PC-3 (cell line): ENCODE results near the gene LINGO4. TPM values are rescaled to one million over a fixed set of nuclear protein-coding genes. Genes with fewer than 3 reads are reported as not detected.

Experiments
- ATAC-seq: fragments of 200-7000 bp; cut with Tn5 transposase; 2 replicates; pipeline ENCODE4 v1.9.1; 2020; ENCODE audit warnings: mild to moderate bottlenecking, moderate library complexity
- BruUV-seq: library from RNA; stranded (reverse); fragments of 400-500 nt; replicated peaks from 2 replicates; lab custom pipeline; 2021; lab: Mats Ljungman, UMichigan
- CTCF ChIA-PET: fragments of 300-600 bp; sonication (Branson Sonifier 250); formaldehyde crosslinking; loops from one replicate; lab custom pipeline; 2022; ENCODE audit warnings: antibody characterized with exemption; lab: Charles Lee
- POLR2A ChIA-PET: fragments of 300-600 bp; sonication (Branson Sonifier 250); formaldehyde crosslinking; loops from one replicate; lab custom pipeline; 2022; ENCODE audit warnings: antibody characterized with exemption; ENCODE audit not compliant: unreplicated experiment; lab: Charles Lee
- DNase-seq: peaks from one replicate; pipeline ENCODE4 v3.0.0-alpha.2; 2015
- H2AFZ ChIP-seq: fragments of 300-600 bp; sonication (generic); 2 replicates; pipeline ENCODE4 v1.6.0; 2016; ENCODE audit warnings: antibody characterized with exemption, low read length
- H3F3A ChIP-seq: fragments of 300-600 bp; sonication (generic); one replicate; pipeline ENCODE4 v1.6.0; 2017; ENCODE audit warnings: antibody characterized with exemption, low read length, control low read depth, mild to moderate bottlenecking; ENCODE audit not compliant: unreplicated experiment
- H3K27ac ChIP-seq: fragments of 300-600 bp; sonication (generic); 2 replicates; pipeline ENCODE4 v1.5.1; 2016; ENCODE audit warnings: mild to moderate bottlenecking, low read length
- H3K27me3 ChIP-seq: fragments of 300-600 bp; sonication (generic); 2 replicates; pipeline ENCODE4 v1.6.1; 2016; ENCODE audit warnings: low read length, mixed read lengths
- H3K36me3 ChIP-seq: fragments of 300-600 bp; sonication (generic); 2 replicates; pipeline ENCODE4 v1.6.1; 2016; ENCODE audit warnings: low read depth, mixed run types, low read length, mixed read lengths
- H3K4me1 ChIP-seq: fragments of 300-600 bp; sonication (generic); 2 replicates; pipeline ENCODE4 v1.5.1; 2016; ENCODE audit warnings: low read length; ENCODE audit not compliant: insufficient read depth
- H3K4me2 ChIP-seq: fragments of 300-600 bp; sonication (generic); 2 replicates; pipeline ENCODE4 v1.6.0; 2016; ENCODE audit warnings: low read length
- H3K4me3 ChIP-seq: fragments of 300-600 bp; sonication (generic); 2 replicates; pipeline ENCODE4 v1.5.1; 2016; ENCODE audit warnings: mild to moderate bottlenecking, low read length, mixed read lengths
- H3K79me2 ChIP-seq: fragments of 300-600 bp; sonication (generic); 2 replicates; pipeline ENCODE4 v1.6.1; 2017; ENCODE audit warnings: low read length, mixed read lengths
- H3K9ac ChIP-seq: fragments of 300-600 bp; sonication (generic); 2 replicates; pipeline ENCODE4 v1.6.0; 2016; ENCODE audit warnings: mild to moderate bottlenecking, low read length
- H3K9me2 ChIP-seq: fragments of 300-600 bp; sonication (generic); replicated peaks from 2 replicates; pipeline ENCODE4 v1.6.1; 2016; ENCODE audit warnings: mixed run types, low read length, mixed read lengths
- H3K9me3 ChIP-seq: fragments of 300-600 bp; sonication (generic); 2 replicates; pipeline ENCODE4 v1.6.1; 2016; ENCODE audit warnings: low read length, mixed read lengths
- H4K20me1 ChIP-seq: fragments of 300-600 bp; sonication (generic); 2 replicates; pipeline ENCODE4 v1.6.1; 2016; ENCODE audit warnings: low read length, mixed read lengths
- EZH2 ChIP-seq: fragments of 300-600 bp; sonication (generic); IDR thresholded peaks from one replicate; pipeline ENCODE4 v1.6.1; 2017; ENCODE audit warnings: antibody characterized with exemption, mild to moderate bottlenecking, low read length; ENCODE audit not compliant: unreplicated experiment
- EZH2phosphoT487 ChIP-seq: fragments of 300-600 bp; sonication (generic); IDR thresholded peaks from 2 replicates; pipeline ENCODE4 v1.6.1; 2018; ENCODE audit warnings: mild to moderate bottlenecking, antibody characterized with exemption, low read length, borderline replicate concordance
- intact Hi-C: fragments of 100-400 bp; cut with micrococcal nuclease; formaldehyde crosslinking; loops from 2 replicates; pipeline ENCODE4 v1.9.0; 2023
- total RNA-seq: library from RNA; depleted of rRNA; stranded (reverse); fragments of >200 nt; gene quantifications from 2 replicates; pipeline ENCODE4 v1.2.3, GENCODE V29; 2014
- TF ChIP-seq, protein P1 (sequence below): fragments of 300-600 bp; sonication (generic); conservative IDR thresholded peaks from 2 replicates; pipeline ENCODE4 v1.5.1; 2017; ENCODE audit warnings: antibody characterized with exemption, low read depth, mild to moderate bottlenecking, low read length

The LINGO4 gene
- total RNA-seq, 1 experiment from 2014 or later, result not detected

DNA sequence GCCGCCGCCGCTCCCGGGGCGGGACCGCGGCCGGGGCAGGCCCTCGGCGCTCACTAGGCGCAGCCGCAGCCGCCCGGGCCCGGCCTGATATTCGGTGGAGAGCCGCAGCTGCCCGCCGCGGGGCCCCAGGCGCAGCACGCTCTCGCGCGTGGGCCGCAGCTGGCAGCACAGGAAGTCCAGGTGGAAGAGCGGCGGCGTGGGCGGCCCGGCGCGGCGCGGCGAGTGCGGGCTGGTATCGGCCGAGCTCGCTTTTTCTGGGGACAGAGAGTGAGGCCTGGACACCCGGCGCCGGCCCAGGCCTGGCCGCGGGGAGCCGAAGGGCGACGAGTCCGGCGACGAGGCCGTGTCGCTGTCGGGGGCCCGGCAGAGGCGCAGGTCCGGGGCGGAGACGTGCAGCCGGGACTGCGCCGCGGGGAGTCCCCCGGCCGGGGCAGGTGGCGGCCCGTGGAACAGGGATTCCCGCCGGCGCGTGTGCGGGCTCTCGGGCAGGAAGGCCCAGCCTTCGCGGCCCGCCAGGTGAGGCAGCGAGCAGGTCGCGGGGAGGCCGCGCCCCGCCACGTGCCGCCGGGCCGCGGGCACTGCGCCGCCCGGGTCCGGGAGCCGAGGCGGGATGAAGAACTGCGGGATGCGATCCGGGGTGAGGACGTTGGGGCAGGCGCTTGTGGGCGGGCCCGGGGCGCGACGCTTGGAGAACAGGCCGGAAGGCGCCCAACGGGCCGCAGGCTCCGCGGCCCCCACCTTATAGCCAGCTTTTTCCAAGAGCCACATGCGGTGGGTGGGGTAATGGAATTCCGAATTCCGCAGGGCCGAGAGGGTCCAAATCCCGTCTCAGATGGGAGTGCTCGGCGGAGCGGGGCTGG is 33.2 kb upstream of the LINGO4 start:
- Histone ChIP-seq H3K9me2 (no peaks in the 10 kb centered on the region), H3K4me3 (no peak overlapping the region), H2AFZ (no peak overlapping the region), H4K20me1 (no peaks in the 10 kb centered on the region), H3K4me1 (peaks cover 51% of the 10 kb centered on the region), H3K27me3 (no peaks in the 10 kb centered on the region), H3K27ac (peak overlapping the region; percentile 97), H3K36me3 (no peaks in the 10 kb centered on the region), H3F3A (no peaks in the 10 kb centered on the region), H3K4me2 (no peak overlapping the region), H3K9me3 (no peaks in the 10 kb centered on the region), H3K9ac (no peak overlapping the region), H3K79me2 (peaks cover 3% of the 10 kb centered on the region; the same call in 1 of the 2 replicates)
- DNase-seq (no peak), ATAC-seq (no peak)
- no TSS peak for BruUV-seq
- TF ChIP-seq, protein P1, sequence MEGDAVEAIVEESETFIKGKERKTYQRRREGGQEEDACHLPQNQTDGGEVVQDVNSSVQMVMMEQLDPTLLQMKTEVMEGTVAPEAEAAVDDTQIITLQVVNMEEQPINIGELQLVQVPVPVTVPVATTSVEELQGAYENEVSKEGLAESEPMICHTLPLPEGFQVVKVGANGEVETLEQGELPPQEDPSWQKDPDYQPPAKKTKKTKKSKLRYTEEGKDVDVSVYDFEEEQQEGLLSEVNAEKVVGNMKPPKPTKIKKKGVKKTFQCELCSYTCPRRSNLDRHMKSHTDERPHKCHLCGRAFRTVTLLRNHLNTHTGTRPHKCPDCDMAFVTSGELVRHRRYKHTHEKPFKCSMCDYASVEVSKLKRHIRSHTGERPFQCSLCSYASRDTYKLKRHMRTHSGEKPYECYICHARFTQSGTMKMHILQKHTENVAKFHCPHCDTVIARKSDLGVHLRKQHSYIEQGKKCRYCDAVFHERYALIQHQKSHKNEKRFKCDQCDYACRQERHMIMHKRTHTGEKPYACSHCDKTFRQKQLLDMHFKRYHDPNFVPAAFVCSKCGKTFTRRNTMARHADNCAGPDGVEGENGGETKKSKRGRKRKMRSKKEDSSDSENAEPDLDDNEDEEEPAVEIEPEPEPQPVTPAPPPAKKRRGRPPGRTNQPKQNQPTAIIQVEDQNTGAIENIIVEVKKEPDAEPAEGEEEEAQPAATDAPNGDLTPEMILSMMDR, result no peak
- TF ChIP-seq EZH2, result no peak
- no peak for TF ChIP-seq EZH2phosphoT487
- POLR2A ChIA-PET, result interaction anchor here (0.6 to 0.7 kb wide), 2 partner anchors 8 to 270 kb away, joined by 3 to 4 read pairs; no protein-coding TSS in a partner anchor
- CTCF ChIA-PET, result interaction anchor here (0.6 to 2.1 kb wide), 4 partner anchors 71 to 327 kb away, joined by 3 to 6 read pairs (median 4); partner anchors contain the start of gene CGN
- intact Hi-C loops, result loop anchor here (10.0 kb wide), 2 partner anchors 224 to 494 kb away; partner anchors contain the start of genes RFX5 and SNX27

DNA sequence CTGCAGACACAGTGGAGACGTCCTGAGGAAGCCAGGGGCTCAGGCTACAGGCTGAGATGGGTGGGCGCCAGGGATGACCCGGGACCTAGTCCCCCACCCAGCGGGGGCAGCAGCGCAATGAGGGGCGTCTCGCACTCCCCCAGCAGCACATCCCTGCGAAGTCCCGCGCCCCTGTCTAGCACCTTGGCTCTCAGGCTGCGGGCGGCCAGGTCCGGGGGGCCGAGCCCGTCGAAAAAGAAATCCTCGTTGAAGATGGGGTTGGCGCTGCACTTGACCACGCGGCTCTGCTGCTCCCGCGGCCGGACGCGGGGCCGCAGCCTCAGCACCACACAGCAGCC is 32.6 kb upstream of the LINGO4 start:
- POLR2A ChIA-PET, result no interaction called here
- BruUV-seq, result no TSS peak

More for the DNA sequence above, 32.6 kb upstream of the LINGO4 start:
- H3K79me2 ChIP-seq, result peaks cover 3% of the 10 kb centered on the region; the same call in 1 of the 2 replicates
- CTCF ChIA-PET, result interaction anchor here (0.6 kb wide), 1 partner anchor 146 kb away, joined by 3 read pairs; no protein-coding TSS in a partner anchor
- no peak overlapping the region for H2AFZ ChIP-seq
- TF ChIP-seq, protein P1, result no peak
- TF ChIP-seq EZH2phosphoT487, result no peak
- TF ChIP-seq EZH2, result no peak
- H3K9me3 ChIP-seq, result no peaks in the 10 kb centered on the region
- no peaks in the 10 kb centered on the region for H3K36me3 ChIP-seq
- no peak for ATAC-seq
- no peaks in the 10 kb centered on the region for H3K9me2 ChIP-seq
- no peaks in the 10 kb centered on the region for H4K20me1 ChIP-seq
- no peak overlapping the region for H3K4me3 ChIP-seq
- no peak for DNase-seq
- no peaks in the 10 kb centered on the region for H3F3A ChIP-seq
- peaks cover 51% of the 10 kb centered on the region for H3K4me1 ChIP-seq
- intact Hi-C loops, result loop anchor here (2.0 to 10.0 kb wide), 3 partner anchors 47 to 493 kb away; partner anchors contain the start of genes RFX5, SNX27 and TDRKH
- peak overlapping the region; percentile 38 for H3K9ac ChIP-seq
- H3K4me2 ChIP-seq, result no peak overlapping the region
- H3K27ac ChIP-seq, result peak overlapping the region; percentile 83
- no peaks in the 10 kb centered on the region for H3K27me3 ChIP-seq
